WTC11 (cell line): ENCODE measurements around the gene CASTOR2. TPM values are rescaled to one million over a fixed set of nuclear protein-coding genes. Genes with fewer than 3 reads are reported as not detected.

Source experiments
- ATAC-seq: fragments of 200-7000 bp; cut with Tn5 transposase; 2 replicates; pipeline ENCODE4 v1.10.0; 2021; ENCODE audit warnings: mild to moderate bottlenecking, moderate library complexity
- CTCF ChIA-PET: fragments of 300-600 bp; sonication (Branson Sonifier 250); formaldehyde crosslinking; loops from one replicate; lab custom pipeline; 2021; ENCODE audit warnings: antibody characterized with exemption; lab: Charles Lee
- POLR2A ChIA-PET: fragments of 350-600 bp; sonication (Branson Sonifier 250); formaldehyde crosslinking; loops from one replicate; lab custom pipeline; 2021; ENCODE audit warnings: antibody characterized with exemption; lab: Charles Lee
- DNase-seq: peaks from one replicate; pipeline ENCODE4 v3.0.0; 2021; ENCODE audit warnings: low spot score
- H3K27ac Mint-ChIP-seq: 2 replicates; pipeline ENCODE4 v1.8.0; 2021; ENCODE audit warnings: mixed read lengths
- H3K27me3 Mint-ChIP-seq: 2 replicates; pipeline ENCODE4 v1.8.0; 2021; ENCODE audit warnings: low read depth, mild to moderate bottlenecking, moderate library complexity, mixed read lengths
- H3K36me3 Mint-ChIP-seq: 2 replicates; pipeline ENCODE4 v1.8.0; 2021; ENCODE audit warnings: mixed read lengths
- H3K4me1 Mint-ChIP-seq: 2 replicates; pipeline ENCODE4 v1.8.0; 2022; ENCODE audit warnings: mixed read lengths
- H3K4me3 Mint-ChIP-seq: 2 replicates; pipeline ENCODE4 v1.8.0; 2021; ENCODE audit warnings: mild to moderate bottlenecking, moderate library complexity, mixed read lengths
- H3K9me3 Mint-ChIP-seq: 2 replicates; pipeline ENCODE4 v1.8.0; 2021; ENCODE audit warnings: mixed read lengths
- CBFB ChIP-seq: sonication (generic); formaldehyde crosslinking; IDR thresholded peaks from 2 replicates; pipeline ENCODE4 v1.8.1; 2022; ENCODE audit warnings: mild to moderate bottlenecking, low read depth, missing genetic modification reagents
- ELF4 ChIP-seq: sonication (generic); formaldehyde crosslinking; IDR thresholded peaks from 2 replicates; pipeline ENCODE4 v1.8.1; 2022; ENCODE audit warnings: low read depth, mild to moderate bottlenecking, moderate library complexity, missing genetic modification reagents
- ETV6 ChIP-seq: sonication (generic); formaldehyde crosslinking; IDR thresholded peaks from 2 replicates; pipeline ENCODE4 v1.8.1; 2022; ENCODE audit warnings: mild to moderate bottlenecking, missing genetic modification reagents
- FOXJ3 ChIP-seq: sonication (generic); formaldehyde crosslinking; IDR thresholded peaks from 2 replicates; pipeline ENCODE4 v1.9.0; 2021; ENCODE audit warnings: missing genetic modification reagents, mild to moderate bottlenecking, borderline replicate concordance
- JAZF1 ChIP-seq: fragments of 250-450 bp; sonication (Bioruptor Pico); IDR thresholded peaks from 2 replicates; pipeline ENCODE4 v1.9.0; 2021; ENCODE audit warnings: moderate library complexity, mild to moderate bottlenecking, inconsistent platforms
- NFATC4 ChIP-seq: fragments of 250-450 bp; sonication (Bioruptor Pico); IDR thresholded peaks from 2 replicates; pipeline ENCODE4 v1.9.0; 2021; ENCODE audit warnings: mild to moderate bottlenecking
- NFE2L1 ChIP-seq: sonication (generic); formaldehyde crosslinking; IDR thresholded peaks from 2 replicates; pipeline ENCODE4 v1.8.1; 2023; ENCODE audit warnings: missing genetic modification reagents
- NR3C1 ChIP-seq: sonication (generic); formaldehyde crosslinking; conservative IDR thresholded peaks from 2 replicates; pipeline ENCODE4 v1.8.1; 2023; ENCODE audit warnings: low read depth, mild to moderate bottlenecking, missing genetic modification reagents
- SP1 ChIP-seq: sonication (generic); formaldehyde crosslinking; conservative IDR thresholded peaks from 2 replicates; pipeline ENCODE4 v1.8.1; 2022; ENCODE audit warnings: missing genetic modification reagents
- TCF7 ChIP-seq: sonication (generic); formaldehyde crosslinking; IDR thresholded peaks from 2 replicates; pipeline ENCODE4 v1.8.0; 2022; ENCODE audit warnings: mild to moderate bottlenecking, low read depth, missing genetic modification reagents, moderate library complexity
- TEAD4 ChIP-seq: sonication (generic); formaldehyde crosslinking; IDR thresholded peaks from 2 replicates; pipeline ENCODE4 v1.8.0; 2022; ENCODE audit warnings: mild to moderate bottlenecking, missing genetic modification reagents
- ZNF121 ChIP-seq: sonication (generic); formaldehyde crosslinking; IDR thresholded peaks from 2 replicates; pipeline ENCODE4 v1.8.0; 2023; ENCODE audit warnings: missing genetic modification reagents
- ZNF138 ChIP-seq: sonication (generic); formaldehyde crosslinking; conservative IDR thresholded peaks from 2 replicates; pipeline ENCODE4 v1.8.1; 2022; ENCODE audit warnings: mild to moderate bottlenecking, moderate library complexity, missing genetic modification reagents
- ZNF232 ChIP-seq: sonication (generic); formaldehyde crosslinking; IDR thresholded peaks from 2 replicates; pipeline ENCODE4 v1.8.0; 2022; ENCODE audit warnings: mild to moderate bottlenecking, missing genetic modification reagents
- ZNF263 ChIP-seq: sonication (generic); formaldehyde crosslinking; IDR thresholded peaks from 2 replicates; pipeline ENCODE4 v1.8.1; 2022; ENCODE audit warnings: low read depth, mild to moderate bottlenecking, moderate library complexity, missing genetic modification reagents
- ZNF416 ChIP-seq: fragments of 250-450 bp; sonication (Bioruptor Pico); IDR thresholded peaks from 2 replicates; pipeline ENCODE4 v1.9.0; 2021; ENCODE audit warnings: mild to moderate bottlenecking, inconsistent platforms
- ZNF423 ChIP-seq: fragments of 250-450 bp; sonication (Bioruptor Pico); IDR thresholded peaks from 2 replicates; pipeline ENCODE4 v2.1.2; 2022; ENCODE audit warnings: mild to moderate bottlenecking, moderate library complexity
- total RNA-seq: library from RNA; stranded (reverse); gene quantifications from 3 replicates; pipeline ENCODE4 v1.2.3, GENCODE V29; 2021
- TF ChIP-seq, protein P1 (sequence below): fragments of 250-450 bp; sonication (Bioruptor Pico); IDR thresholded peaks from 2 replicates; pipeline ENCODE4 v1.9.0; 2021; ENCODE audit warnings: moderate library complexity, mild to moderate bottlenecking, inconsistent platforms, borderline replicate concordance
- TF ChIP-seq, protein P2 (sequence below): sonication (generic); formaldehyde crosslinking; IDR thresholded peaks from 2 replicates; pipeline ENCODE4 v1.8.0; 2023; ENCODE audit warnings: mild to moderate bottlenecking, missing genetic modification reagents
- TF ChIP-seq, protein P3 (sequence below): sonication (generic); formaldehyde crosslinking; IDR thresholded peaks from 2 replicates; pipeline ENCODE4 v1.8.0; 2023; ENCODE audit warnings: missing genetic modification reagents
- TF ChIP-seq, protein P4 (sequence below): sonication (generic); formaldehyde crosslinking; conservative IDR thresholded peaks from 2 replicates; pipeline ENCODE4 v1.8.1; 2022; ENCODE audit warnings: mild to moderate bottlenecking, missing genetic modification reagents
- TF ChIP-seq, protein P5 (sequence below): fragments of 250-450 bp; sonication (Bioruptor Pico); IDR thresholded peaks from 2 replicates; pipeline ENCODE4 v2.1.2; 2022; ENCODE audit warnings: mild to moderate bottlenecking, moderate library complexity
- TF ChIP-seq, protein P6 (sequence below): sonication (generic); formaldehyde crosslinking; IDR thresholded peaks from 2 replicates; pipeline ENCODE4 v1.8.1; 2023; ENCODE audit warnings: mild to moderate bottlenecking, missing genetic modification reagents, moderate library complexity
- TF ChIP-seq, protein P7 (sequence below): sonication (generic); formaldehyde crosslinking; IDR thresholded peaks from 2 replicates; pipeline ENCODE4 v1.8.1; 2022; ENCODE audit warnings: mild to moderate bottlenecking, moderate library complexity, missing genetic modification reagents
- TF ChIP-seq, protein P8 (sequence below): sonication (generic); formaldehyde crosslinking; IDR thresholded peaks from 2 replicates; pipeline ENCODE4 v1.8.0; 2022; ENCODE audit warnings: mild to moderate bottlenecking, missing genetic modification reagents
- TF ChIP-seq, protein P9 (sequence below): sonication (generic); formaldehyde crosslinking; IDR thresholded peaks from 2 replicates; pipeline ENCODE4 v1.8.1; 2023; ENCODE audit warnings: mild to moderate bottlenecking, missing genetic modification reagents

CASTOR2 gene
- total RNA-seq, 1 experiment from 2014 or later, result 38.7 TPM

DNA sequence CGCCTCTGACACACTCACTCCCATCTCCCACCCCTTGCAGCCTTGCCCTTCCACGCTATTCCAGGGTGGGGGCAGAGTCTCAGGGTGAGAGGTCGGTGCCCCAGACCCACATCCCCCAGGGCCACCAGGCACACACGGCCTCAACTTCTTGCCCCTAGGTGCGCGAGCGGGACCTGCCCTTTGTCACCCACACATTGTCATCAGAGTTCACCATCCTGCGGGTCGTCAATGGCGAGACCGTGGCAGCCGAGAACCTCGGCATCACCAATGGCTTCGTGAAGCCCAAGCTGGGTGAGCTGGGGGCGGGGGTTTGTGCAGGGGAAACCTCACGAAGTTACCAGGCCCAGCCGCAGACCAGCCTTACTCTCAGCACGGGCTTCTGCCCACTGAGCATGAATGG, 53.3 kb downstream of the CASTOR2 start:
- DNase-seq, result no peak
- CTCF ChIA-PET, result no interaction called here
- H3K9me3 Mint-ChIP-seq, result no peaks in the 10 kb centered on the region

DNA sequence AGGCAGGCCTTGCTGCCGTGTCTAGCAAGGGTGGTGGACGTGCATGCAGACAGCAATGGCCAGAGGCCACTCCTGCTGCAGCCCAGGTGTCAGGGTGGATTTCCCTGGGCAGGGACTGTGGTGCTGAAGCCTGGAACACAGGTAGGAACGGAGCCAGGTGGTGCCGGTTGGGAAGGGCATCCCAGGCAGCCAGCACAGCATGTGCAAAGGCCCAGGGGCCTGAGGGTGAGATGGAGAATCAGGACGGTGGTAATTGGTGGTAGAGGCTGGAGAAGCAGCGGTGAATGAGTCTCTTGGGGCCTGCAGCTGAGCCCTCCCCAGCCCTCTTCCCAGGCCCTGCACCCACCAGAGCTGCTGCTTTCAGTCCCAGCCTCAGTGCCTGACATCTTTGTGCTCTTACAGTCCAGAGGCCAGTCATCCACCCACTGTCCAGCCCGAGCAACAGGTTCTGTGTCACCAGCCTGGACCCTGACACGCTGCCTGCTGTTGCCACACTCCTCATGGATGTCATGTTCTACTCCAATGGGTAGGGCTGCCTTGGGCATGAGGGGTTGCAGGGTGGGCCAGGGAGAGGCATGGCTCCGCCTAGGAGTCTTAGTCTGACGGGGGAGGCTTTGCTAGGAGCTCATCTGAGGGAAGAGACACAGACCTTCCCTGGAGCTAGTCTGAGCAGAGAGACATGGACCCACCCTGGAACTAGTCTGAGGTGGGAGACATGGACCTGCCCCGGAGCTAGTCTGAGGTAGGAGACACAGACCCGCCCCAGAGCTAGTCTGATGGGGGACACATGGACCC, 54.3 kb downstream of the CASTOR2 start:
- Mint-ChIP-seq H3K27ac (no peak overlapping the region), H3K9me3 (no peaks in the 10 kb centered on the region), H3K4me3 (no peak overlapping the region), H3K4me1 (no peaks in the 10 kb centered on the region), H3K36me3 (peaks cover 21% of the 10 kb centered on the region), H3K27me3 (no peaks in the 10 kb centered on the region)
- CTCF ChIA-PET, result no interaction called here
- DNase-seq, result no peak
- no peak for ATAC-seq
- POLR2A ChIA-PET, result no interaction called here
- TF ChIP-seq ZNF232 (CRISPR knock-in tag) (no peak), TEAD4 (CRISPR knock-in tag) (no peak), ETV6 (CRISPR knock-in tag) (no peak), ZNF416 (CRISPR knock-in tag) (no peak)
- TF ChIP-seq, protein P1, sequence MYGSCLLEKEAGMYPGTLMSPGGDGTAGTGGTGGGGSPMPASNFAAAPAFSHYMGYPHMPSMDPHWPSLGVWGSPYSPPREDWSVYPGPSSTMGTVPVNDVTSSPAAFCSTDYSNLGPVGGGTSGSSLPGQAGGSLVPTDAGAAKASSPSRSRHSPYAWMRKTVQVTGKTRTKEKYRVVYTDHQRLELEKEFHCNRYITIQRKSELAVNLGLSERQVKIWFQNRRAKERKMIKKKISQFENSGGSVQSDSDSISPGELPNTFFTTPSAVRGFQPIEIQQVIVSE, result no peak
- TF ChIP-seq, protein P2, sequence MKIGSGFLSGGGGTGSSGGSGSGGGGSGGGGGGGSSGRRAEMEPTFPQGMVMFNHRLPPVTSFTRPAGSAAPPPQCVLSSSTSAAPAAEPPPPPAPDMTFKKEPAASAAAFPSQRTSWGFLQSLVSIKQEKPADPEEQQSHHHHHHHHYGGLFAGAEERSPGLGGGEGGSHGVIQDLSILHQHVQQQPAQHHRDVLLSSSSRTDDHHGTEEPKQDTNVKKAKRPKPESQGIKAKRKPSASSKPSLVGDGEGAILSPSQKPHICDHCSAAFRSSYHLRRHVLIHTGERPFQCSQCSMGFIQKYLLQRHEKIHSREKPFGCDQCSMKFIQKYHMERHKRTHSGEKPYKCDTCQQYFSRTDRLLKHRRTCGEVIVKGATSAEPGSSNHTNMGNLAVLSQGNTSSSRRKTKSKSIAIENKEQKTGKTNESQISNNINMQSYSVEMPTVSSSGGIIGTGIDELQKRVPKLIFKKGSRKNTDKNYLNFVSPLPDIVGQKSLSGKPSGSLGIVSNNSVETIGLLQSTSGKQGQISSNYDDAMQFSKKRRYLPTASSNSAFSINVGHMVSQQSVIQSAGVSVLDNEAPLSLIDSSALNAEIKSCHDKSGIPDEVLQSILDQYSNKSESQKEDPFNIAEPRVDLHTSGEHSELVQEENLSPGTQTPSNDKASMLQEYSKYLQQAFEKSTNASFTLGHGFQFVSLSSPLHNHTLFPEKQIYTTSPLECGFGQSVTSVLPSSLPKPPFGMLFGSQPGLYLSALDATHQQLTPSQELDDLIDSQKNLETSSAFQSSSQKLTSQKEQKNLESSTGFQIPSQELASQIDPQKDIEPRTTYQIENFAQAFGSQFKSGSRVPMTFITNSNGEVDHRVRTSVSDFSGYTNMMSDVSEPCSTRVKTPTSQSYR (CRISPR knock-in tag), result no peak
- TF ChIP-seq, protein P3, sequence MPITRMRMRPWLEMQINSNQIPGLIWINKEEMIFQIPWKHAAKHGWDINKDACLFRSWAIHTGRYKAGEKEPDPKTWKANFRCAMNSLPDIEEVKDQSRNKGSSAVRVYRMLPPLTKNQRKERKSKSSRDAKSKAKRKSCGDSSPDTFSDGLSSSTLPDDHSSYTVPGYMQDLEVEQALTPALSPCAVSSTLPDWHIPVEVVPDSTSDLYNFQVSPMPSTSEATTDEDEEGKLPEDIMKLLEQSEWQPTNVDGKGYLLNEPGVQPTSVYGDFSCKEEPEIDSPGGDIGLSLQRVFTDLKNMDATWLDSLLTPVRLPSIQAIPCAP (CRISPR knock-in tag), result no peak
- TF ChIP-seq, protein P4, sequence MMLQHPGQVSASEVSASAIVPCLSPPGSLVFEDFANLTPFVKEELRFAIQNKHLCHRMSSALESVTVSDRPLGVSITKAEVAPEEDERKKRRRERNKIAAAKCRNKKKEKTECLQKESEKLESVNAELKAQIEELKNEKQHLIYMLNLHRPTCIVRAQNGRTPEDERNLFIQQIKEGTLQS (CRISPR knock-in tag), result no peak
- TF ChIP-seq, protein P5, sequence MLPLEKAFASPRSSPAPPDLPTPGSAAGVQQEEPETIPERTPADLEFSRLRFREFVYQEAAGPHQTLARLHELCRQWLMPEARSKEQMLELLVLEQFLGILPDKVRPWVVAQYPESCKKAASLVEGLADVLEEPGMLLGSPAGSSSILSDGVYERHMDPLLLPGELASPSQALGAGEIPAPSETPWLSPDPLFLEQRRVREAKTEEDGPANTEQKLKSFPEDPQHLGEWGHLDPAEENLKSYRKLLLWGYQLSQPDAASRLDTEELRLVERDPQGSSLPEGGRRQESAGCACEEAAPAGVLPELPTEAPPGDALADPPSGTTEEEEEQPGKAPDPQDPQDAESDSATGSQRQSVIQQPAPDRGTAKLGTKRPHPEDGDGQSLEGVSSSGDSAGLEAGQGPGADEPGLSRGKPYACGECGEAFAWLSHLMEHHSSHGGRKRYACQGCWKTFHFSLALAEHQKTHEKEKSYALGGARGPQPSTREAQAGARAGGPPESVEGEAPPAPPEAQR (CRISPR knock-in tag), result no peak

More for the DNA sequence above, 53.3 kb downstream of the CASTOR2 start:
- Mint-ChIP-seq H3K27me3 (no peaks in the 10 kb centered on the region), H3K4me1 (no peaks in the 10 kb centered on the region), H3K36me3 (peaks cover 21% of the 10 kb centered on the region)
- ATAC-seq, result no peak
- POLR2A ChIA-PET, result no interaction called here
- no peak for TF ChIP-seq NFATC4 (CRISPR knock-in tag)
- no peak for TF ChIP-seq ELF4 (CRISPR knock-in tag)
- TF ChIP-seq NFE2L1 (CRISPR knock-in tag), result no peak
- no peak for TF ChIP-seq SP1 (CRISPR knock-in tag)
- TF ChIP-seq, protein P6, sequence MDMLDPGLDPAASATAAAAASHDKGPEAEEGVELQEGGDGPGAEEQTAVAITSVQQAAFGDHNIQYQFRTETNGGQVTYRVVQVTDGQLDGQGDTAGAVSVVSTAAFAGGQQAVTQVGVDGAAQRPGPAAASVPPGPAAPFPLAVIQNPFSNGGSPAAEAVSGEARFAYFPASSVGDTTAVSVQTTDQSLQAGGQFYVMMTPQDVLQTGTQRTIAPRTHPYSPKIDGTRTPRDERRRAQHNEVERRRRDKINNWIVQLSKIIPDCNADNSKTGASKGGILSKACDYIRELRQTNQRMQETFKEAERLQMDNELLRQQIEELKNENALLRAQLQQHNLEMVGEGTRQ (CRISPR knock-in tag), result no peak
- TF ChIP-seq, protein P7, sequence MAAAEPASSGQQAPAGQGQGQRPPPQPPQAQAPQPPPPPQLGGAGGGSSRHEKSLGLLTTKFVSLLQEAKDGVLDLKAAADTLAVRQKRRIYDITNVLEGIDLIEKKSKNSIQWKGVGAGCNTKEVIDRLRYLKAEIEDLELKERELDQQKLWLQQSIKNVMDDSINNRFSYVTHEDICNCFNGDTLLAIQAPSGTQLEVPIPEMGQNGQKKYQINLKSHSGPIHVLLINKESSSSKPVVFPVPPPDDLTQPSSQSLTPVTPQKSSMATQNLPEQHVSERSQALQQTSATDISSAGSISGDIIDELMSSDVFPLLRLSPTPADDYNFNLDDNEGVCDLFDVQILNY (CRISPR knock-in tag), result no peak
- no peak for TF ChIP-seq JAZF1 (CRISPR knock-in tag)
- TF ChIP-seq, protein P8, sequence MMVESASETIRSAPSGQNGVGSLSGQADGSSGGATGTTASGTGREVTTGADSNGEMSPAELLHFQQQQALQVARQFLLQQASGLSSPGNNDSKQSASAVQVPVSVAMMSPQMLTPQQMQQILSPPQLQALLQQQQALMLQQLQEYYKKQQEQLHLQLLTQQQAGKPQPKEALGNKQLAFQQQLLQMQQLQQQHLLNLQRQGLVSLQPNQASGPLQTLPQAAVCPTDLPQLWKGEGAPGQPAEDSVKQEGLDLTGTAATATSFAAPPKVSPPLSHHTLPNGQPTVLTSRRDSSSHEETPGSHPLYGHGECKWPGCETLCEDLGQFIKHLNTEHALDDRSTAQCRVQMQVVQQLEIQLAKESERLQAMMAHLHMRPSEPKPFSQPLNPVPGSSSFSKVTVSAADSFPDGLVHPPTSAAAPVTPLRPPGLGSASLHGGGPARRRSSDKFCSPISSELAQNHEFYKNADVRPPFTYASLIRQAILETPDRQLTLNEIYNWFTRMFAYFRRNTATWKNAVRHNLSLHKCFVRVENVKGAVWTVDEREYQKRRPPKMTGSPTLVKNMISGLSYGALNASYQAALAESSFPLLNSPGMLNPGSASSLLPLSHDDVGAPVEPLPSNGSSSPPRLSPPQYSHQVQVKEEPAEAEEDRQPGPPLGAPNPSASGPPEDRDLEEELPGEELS, result no peak
- TF ChIP-seq ZNF121 (CRISPR knock-in tag), result no peak
- TF ChIP-seq ZNF232 (CRISPR knock-in tag), result no peak
- no peak for TF ChIP-seq NR3C1 (CRISPR knock-in tag)
- TF ChIP-seq, protein P9, sequence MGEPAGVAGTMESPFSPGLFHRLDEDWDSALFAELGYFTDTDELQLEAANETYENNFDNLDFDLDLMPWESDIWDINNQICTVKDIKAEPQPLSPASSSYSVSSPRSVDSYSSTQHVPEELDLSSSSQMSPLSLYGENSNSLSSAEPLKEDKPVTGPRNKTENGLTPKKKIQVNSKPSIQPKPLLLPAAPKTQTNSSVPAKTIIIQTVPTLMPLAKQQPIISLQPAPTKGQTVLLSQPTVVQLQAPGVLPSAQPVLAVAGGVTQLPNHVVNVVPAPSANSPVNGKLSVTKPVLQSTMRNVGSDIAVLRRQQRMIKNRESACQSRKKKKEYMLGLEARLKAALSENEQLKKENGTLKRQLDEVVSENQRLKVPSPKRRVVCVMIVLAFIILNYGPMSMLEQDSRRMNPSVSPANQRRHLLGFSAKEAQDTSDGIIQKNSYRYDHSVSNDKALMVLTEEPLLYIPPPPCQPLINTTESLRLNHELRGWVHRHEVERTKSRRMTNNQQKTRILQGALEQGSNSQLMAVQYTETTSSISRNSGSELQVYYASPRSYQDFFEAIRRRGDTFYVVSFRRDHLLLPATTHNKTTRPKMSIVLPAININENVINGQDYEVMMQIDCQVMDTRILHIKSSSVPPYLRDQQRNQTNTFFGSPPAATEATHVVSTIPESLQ (CRISPR knock-in tag), result no peak
- TF ChIP-seq, protein P1, result no peak
- no peak for TF ChIP-seq ZNF423
- no peak for TF ChIP-seq TCF7 (CRISPR knock-in tag)
- no peak for TF ChIP-seq ZNF263 (CRISPR knock-in tag)
- TF ChIP-seq ZNF138 (CRISPR knock-in tag), result no peak
- no peak for TF ChIP-seq FOXJ3 (CRISPR knock-in tag)
- TF ChIP-seq CBFB (CRISPR knock-in tag), result no peak
- TF ChIP-seq, all 79 proteins: peak for 0
- Mint-ChIP-seq H3K27ac (no peak overlapping the region), H3K4me3 (no peak overlapping the region)
